Mesenchymal stem cell (in vitro differentiated cells and primary cell): ENCODE results near the gene PURA. TPM values are rescaled to one million over a fixed set of nuclear protein-coding genes. Genes with fewer than 3 reads are reported as not detected.

Experiments used
- DNase-seq: peaks from one replicate; pipeline ENCODE4 v3.0.0-alpha.2; 2013
- H2AFZ ChIP-seq: one replicate; pipeline ENCODE4 v1.6.1; 2013; ENCODE audit warnings: low read depth, mild to moderate bottlenecking, control low read depth, inconsistent platforms, low read length, moderate library complexity
- H2AK5ac ChIP-seq: 2 replicates; pipeline ENCODE4 v1.6.1; 2013; ENCODE audit warnings: low read length, moderate library complexity, mild to moderate bottlenecking, inconsistent platforms; ENCODE audit not compliant: severe bottlenecking
- H2BK120ac ChIP-seq: one replicate; pipeline ENCODE4 v1.6.1; 2013; ENCODE audit warnings: low read depth, mild to moderate bottlenecking, inconsistent platforms, low read length, moderate library complexity
- H2BK12ac ChIP-seq, 2 experiments: one replicate each; pipeline ENCODE4 v1.6.1; 2013; ENCODE audit warnings: inconsistent platforms in 2 of 2, low read length in 2 of 2, mild to moderate bottlenecking in 2 of 2, moderate library complexity in 2 of 2, control low read depth in 1 of 2
- H2BK15ac ChIP-seq: one replicate; pipeline ENCODE4 v1.6.1; 2013; ENCODE audit warnings: mild to moderate bottlenecking, low read depth, inconsistent platforms; ENCODE audit not compliant: poor library complexity, severe bottlenecking
- H2BK5ac ChIP-seq: 2 replicates; pipeline ENCODE4 v1.6.1; 2013; ENCODE audit warnings: low read depth, mild to moderate bottlenecking, low read length, control low read depth, inconsistent platforms; ENCODE audit not compliant: poor library complexity, severe bottlenecking
- H3K14ac ChIP-seq, 2 experiments: one replicate each; pipeline ENCODE4 v1.6.1; 2013; ENCODE audit warnings: inconsistent platforms in 2 of 2, low read length in 2 of 2, control low read depth in 1 of 2, mild to moderate bottlenecking in 1 of 2, moderate library complexity in 1 of 2
- H3K18ac ChIP-seq, 2 experiments: one replicate each; pipeline ENCODE4 v1.6.1; 2013; ENCODE audit warnings: inconsistent platforms in 2 of 2, low read length in 2 of 2, control low read depth in 1 of 2, low read depth in 1 of 2, mild to moderate bottlenecking in 1 of 2
- H3K23ac ChIP-seq, 2 experiments: one replicate each; pipeline ENCODE4 v1.6.1; 2013; ENCODE audit warnings: inconsistent platforms in 2 of 2, low read length in 2 of 2, mild to moderate bottlenecking in 2 of 2, moderate library complexity in 2 of 2, control low read depth in 1 of 2
- H3K27ac ChIP-seq: 2 replicates; pipeline ENCODE4 v1.5.1; 2013; ENCODE audit warnings: mild to moderate bottlenecking, moderate library complexity, low read length, control low read depth, inconsistent platforms; ENCODE audit not compliant: poor library complexity, severe bottlenecking
- H3K27me3 ChIP-seq, 2 experiments: 2 replicates each; pipeline versions ENCODE4 v1.6.1 to v1.7.0; 2013; ENCODE audit warnings: low read length in 2 of 2, mild to moderate bottlenecking in 2 of 2, moderate library complexity in 2 of 2, control low read depth in 1 of 2, inconsistent platforms in 1 of 2; ENCODE audit not compliant: control insufficient read depth in 1 of 2, insufficient read depth in 1 of 2
- H3K36me3 ChIP-seq, 2 experiments: 2 replicates each; pipeline versions ENCODE4 v1.6.1 to v1.7.0; 2013; ENCODE audit warnings: low read length in 2 of 2, control low read depth in 1 of 2, inconsistent platforms in 1 of 2, low read depth in 1 of 2, mild to moderate bottlenecking in 1 of 2; ENCODE audit not compliant: insufficient read depth in 2 of 2, control insufficient read depth in 1 of 2
- H3K4ac ChIP-seq, 2 experiments: one replicate each; pipeline ENCODE4 v1.6.1; 2013; ENCODE audit warnings: inconsistent platforms in 2 of 2, low read length in 2 of 2, mild to moderate bottlenecking in 2 of 2, moderate library complexity in 2 of 2, control low read depth in 1 of 2, low read depth in 1 of 2
- H3K4me1 ChIP-seq: 2 replicates; pipeline ENCODE4 v1.6.1; 2013; ENCODE audit warnings: low read depth, low read length, control low read depth; ENCODE audit not compliant: control insufficient read depth, insufficient read depth
- H3K4me2 ChIP-seq: 2 replicates; pipeline ENCODE4 v1.6.1; 2013; ENCODE audit warnings: low read length, mild to moderate bottlenecking, inconsistent platforms; ENCODE audit not compliant: poor library complexity, severe bottlenecking
- H3K4me3 ChIP-seq, 2 experiments: 2 replicates each; pipeline versions ENCODE4 v1.5.1 to v1.7.0; 2013; ENCODE audit warnings: low read length in 2 of 2, mild to moderate bottlenecking in 2 of 2, control low read depth in 1 of 2, low read depth in 1 of 2; ENCODE audit not compliant: insufficient read depth in 1 of 2
- H3K79me1 ChIP-seq: replicated peaks from 2 replicates; pipeline ENCODE4 v1.6.1; 2013; ENCODE audit warnings: mild to moderate bottlenecking, control low read depth, low read length, inconsistent platforms; ENCODE audit not compliant: poor library complexity, severe bottlenecking
- H3K9ac ChIP-seq: 2 replicates; pipeline ENCODE4 v1.7.0; 2013; ENCODE audit warnings: mild to moderate bottlenecking, low read length, moderate library complexity
- H3K9me3 ChIP-seq: 2 replicates; pipeline ENCODE4 v1.7.0; 2013; ENCODE audit warnings: mild to moderate bottlenecking, low read length; ENCODE audit not compliant: control insufficient read depth
- H4K8ac ChIP-seq: one replicate; pipeline ENCODE4 v1.6.1; 2013; ENCODE audit warnings: inconsistent platforms, mild to moderate bottlenecking, low read length, moderate library complexity
- H4K91ac ChIP-seq: one replicate; pipeline ENCODE4 v1.6.1; 2013; ENCODE audit warnings: mild to moderate bottlenecking, low read length, inconsistent platforms
- whole genome bisulfite sequencing: methylation state at CpG from one replicate; pipeline ENCODE4 v1.1.7; 2013; ENCODE audit warnings: mixed read lengths; 5-methylcytosine and 5-hydroxymethylcytosine counted together
- polyA plus RNA-seq, 2 experiments: library from polyadenylated mRNA; stranded (reverse); fragments of 200-250 nt; gene quantifications; one replicate each; pipeline ENCODE4 v1.2.3, GENCODE V29; 2013

The PURA gene
- 4.3 TPM for polyA plus RNA-seq (2013, experiment 1 of 2)
- 4.3 TPM for polyA plus RNA-seq (2013, experiment 2 of 2)

- Histone ChIP-seq H3K4me3 (peak within 1 kb of the TSS; percentile 81 to 88), H4K91ac (peak within 1 kb of the TSS; percentile 92), H3K27me3 (peaks cover 0 to 31% of the 10 kb centered on the region in 2 experiments), H3K4me1 (peaks cover 17% of the 10 kb centered on the region), H3K18ac (peak within 1 kb of the TSS; percentile 95), H2BK120ac (peak within 1 kb of the TSS; percentile 95), H3K27ac (peak within 1 kb of the TSS; percentile 80), H2AFZ (peak within 1 kb of the TSS; percentile 89), H2BK15ac (peak within 1 kb of the TSS; percentile 93), H3K4ac (peak within 1 kb of the TSS; percentile 28 to 94), H2AK5ac (no peak within 1 kb of the TSS), H3K79me1 (peaks cover 27% of the 10 kb centered on the region), H3K9me3 (no peaks in the 10 kb centered on the region), H3K4me2 (peak within 1 kb of the TSS; percentile 100), H4K8ac (peak within 1 kb of the TSS; percentile 99), H3K23ac (peak within 1 kb of the TSS in 1 of 2 experiments; percentile 99), H2BK5ac (peak within 1 kb of the TSS; percentile 46), H2BK12ac (peak within 1 kb of the TSS; percentile 61 to 63), H3K9ac (peak within 1 kb of the TSS; percentile 92), H3K14ac (peak within 1 kb of the TSS in 1 of 2 experiments; percentile 89), H3K36me3 (no peaks in the 10 kb centered on the region)
- peak; percentile 95 for DNase-seq
- WGBS = 1% methylated on average over 23 of the region's 60 CpGs
Measured at GRCh38 chr5:140113699-140114263, at the start of gene PURA. Gene PURA (plus strand): TSS chr5:140114109. CDS start chr5:140114182, 73 bp downstream.

- WGBS = 0% methylated on average over 1 of the region's 10 CpGs
- peaks cover 0 to 22% of the 10 kb centered on the region in 2 experiments for H3K27me3 ChIP-seq
- H2AFZ ChIP-seq = no peak overlapping the region
- no peak for DNase-seq
- H3K4me2 ChIP-seq = no peak overlapping the region
- H3K27ac ChIP-seq = no peak overlapping the region
- H2BK12ac ChIP-seq = no peak overlapping the region
- H3K9ac ChIP-seq = peak overlapping the region; percentile 24
- no peak overlapping the region for H3K4ac ChIP-seq
- no peak overlapping the region for H3K18ac ChIP-seq
- H3K79me1 ChIP-seq = no peaks in the 10 kb centered on the region
- H2BK15ac ChIP-seq = no peak overlapping the region
- H3K9me3 ChIP-seq = no peaks in the 10 kb centered on the region
- H3K4me1 ChIP-seq = no peaks in the 10 kb centered on the region
- no peak overlapping the region for H2BK120ac ChIP-seq
- no peak overlapping the region for H3K14ac ChIP-seq
- H4K91ac ChIP-seq = no peak overlapping the region
- H3K36me3 ChIP-seq = no peaks in the 10 kb centered on the region
- H3K4me3 ChIP-seq = no peak overlapping the region
- no peak overlapping the region for H2BK5ac ChIP-seq
- H3K23ac ChIP-seq = no peak overlapping the region
- H4K8ac ChIP-seq = no peak overlapping the region
- H2AK5ac ChIP-seq = no peak overlapping the region
Measured at GRCh38 chr5:140072812-140073211, 41.1 kb upstream of the PURA start.

DNA sequence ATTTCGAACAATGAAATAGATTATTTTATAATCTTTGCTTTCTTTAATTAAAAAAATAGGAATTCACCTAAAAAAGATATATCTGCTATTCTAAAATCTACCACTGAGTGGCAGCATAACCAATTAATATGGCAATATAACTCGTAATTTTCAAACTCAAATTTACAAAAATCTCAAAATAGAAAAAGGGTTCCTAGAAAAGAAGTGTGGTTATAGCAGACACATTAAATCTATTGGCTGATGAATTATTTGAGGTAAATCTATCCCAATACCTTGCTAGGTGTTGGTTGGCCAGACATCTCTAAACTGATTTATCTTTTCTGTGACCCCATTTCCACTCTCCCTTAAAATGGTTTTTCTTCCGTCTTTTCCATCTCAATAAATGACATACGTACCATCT is 40.6 kb upstream of the PURA start:
- H3K36me3 ChIP-seq = no peaks in the 10 kb centered on the region
- peaks cover 0 to 17% of the 10 kb centered on the region in 2 experiments for H3K27me3 ChIP-seq
- H3K79me1 ChIP-seq = no peaks in the 10 kb centered on the region
- no peak overlapping the region for H2BK120ac ChIP-seq
- no peak overlapping the region for H2BK12ac ChIP-seq
- H4K91ac ChIP-seq = no peak overlapping the region
- no peak overlapping the region for H3K4ac ChIP-seq
- no peak overlapping the region for H3K27ac ChIP-seq
- no peak overlapping the region for H2BK15ac ChIP-seq
- H3K18ac ChIP-seq = no peak overlapping the region
- H2AK5ac ChIP-seq = no peak overlapping the region
- no peak overlapping the region for H3K14ac ChIP-seq
- DNase-seq = peak; percentile 26
- no peaks in the 10 kb centered on the region for H3K4me1 ChIP-seq
- H3K9me3 ChIP-seq = no peaks in the 10 kb centered on the region
- no peak overlapping the region for H3K23ac ChIP-seq
- H2BK5ac ChIP-seq = no peak overlapping the region
- H3K4me2 ChIP-seq = no peak overlapping the region
- 80% methylated on average over 1 of the region's 4 CpGs for WGBS
- peak overlapping the region; percentile 24 for H3K9ac ChIP-seq
- H3K4me3 ChIP-seq = no peak overlapping the region
- no peak overlapping the region for H4K8ac ChIP-seq
- no peak overlapping the region for H2AFZ ChIP-seq

GRCh38 chr5:140075371-140075770 is 38.5 kb upstream of the PURA start:
- no peak overlapping the region for H2AFZ ChIP-seq
- no peak overlapping the region for H3K14ac ChIP-seq
- H3K4me2 ChIP-seq = no peak overlapping the region
- no peak overlapping the region for H3K4ac ChIP-seq
- no peak overlapping the region for H3K23ac ChIP-seq
- H2BK5ac ChIP-seq = no peak overlapping the region
- 56% methylated on average over 2 of the region's 2 CpGs for WGBS
- no peak overlapping the region for H2AK5ac ChIP-seq
- no peaks in the 10 kb centered on the region for H3K9me3 ChIP-seq
- no peak overlapping the region for H2BK15ac ChIP-seq
- H2BK12ac ChIP-seq = no peak overlapping the region
- H3K79me1 ChIP-seq = no peaks in the 10 kb centered on the region
- H4K8ac ChIP-seq = no peak overlapping the region
- H4K91ac ChIP-seq = no peak overlapping the region
- no peaks in the 10 kb centered on the region for H3K4me1 ChIP-seq
- no peak overlapping the region for H3K9ac ChIP-seq
- H3K4me3 ChIP-seq = no peak overlapping the region
- DNase-seq = no peak
- no peak overlapping the region for H3K27ac ChIP-seq
- H2BK120ac ChIP-seq = no peak overlapping the region
- H3K36me3 ChIP-seq = no peaks in the 10 kb centered on the region
- H3K18ac ChIP-seq = no peak overlapping the region
- H3K27me3 ChIP-seq = peaks cover 0 to 13% of the 10 kb centered on the region in 2 experiments
